IMR-90 (cell line): ENCODE data around the gene GAS7.

ENCODE experiments used
- CEBPB ChIP-seq: IDR thresholded peaks from 2 replicates; pipeline ENCODE4 v1.6.1; 2012; ENCODE audit warnings: low read depth, low read length, improper control_type of control experiment
- MXI1 ChIP-seq: IDR thresholded peaks from 2 replicates; pipeline ENCODE4 v1.6.1; 2012; ENCODE audit warnings: low read depth, mild to moderate bottlenecking, low read length, moderate library complexity, borderline replicate concordance
- POLR2A ChIP-seq: IDR thresholded peaks from 2 replicates; pipeline ENCODE4 v1.6.1; 2012; ENCODE audit warnings: mild to moderate bottlenecking, low read depth, low read length
- RAD21 ChIP-seq: IDR thresholded peaks from 2 replicates; pipeline ENCODE4 v1.6.1; 2012; ENCODE audit warnings: low read length, improper control_type of control experiment
- RFX5 ChIP-seq: IDR thresholded peaks from 2 replicates; pipeline ENCODE4 v1.8.0; 2012; ENCODE audit warnings: low read depth, mild to moderate bottlenecking, low read length, moderate library complexity
- SMC3 ChIP-seq: fragments of 150-350 bp; IDR thresholded peaks from 2 replicates; pipeline ENCODE4 v1.6.1; 2016; ENCODE audit warnings: low read depth, mild to moderate bottlenecking, antibody characterized with exemption, low read length, moderate library complexity
- TF ChIP-seq, protein P1 (sequence below): conservative IDR thresholded peaks from 2 replicates; pipeline ENCODE4 v1.5.1; 2012; ENCODE audit warnings: mild to moderate bottlenecking, low read depth, low read length, improper control_type of control experiment
- TF ChIP-seq, protein P2 (sequence below): fragments of 150-350 bp; IDR thresholded peaks from 2 replicates; pipeline ENCODE4 v1.6.1; 2017; ENCODE audit warnings: mild to moderate bottlenecking, antibody characterized with exemption, low read length, low read depth

DNA sequence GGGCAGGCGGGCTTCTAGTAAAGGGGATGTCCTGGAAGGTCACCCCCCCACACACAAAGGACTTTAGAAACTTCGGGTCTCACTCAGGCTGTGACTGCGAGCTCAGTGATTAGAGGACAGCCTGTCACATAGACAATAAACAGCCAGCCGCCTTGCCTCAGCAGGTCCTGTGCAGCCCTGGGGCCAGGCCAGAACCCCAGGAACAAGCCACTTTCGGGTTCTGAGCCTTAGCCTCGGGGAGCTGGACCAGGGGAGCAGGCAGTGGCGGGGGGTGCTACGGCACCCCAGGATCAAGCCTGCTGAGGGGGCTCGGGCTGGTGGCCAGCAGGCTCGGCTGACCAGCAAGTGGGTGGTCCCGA, 1.1 kb downstream of the GAS7 start:
- TF ChIP-seq POLR2A, result no peak
- no peak for TF ChIP-seq SMC3
- no peak for TF ChIP-seq RAD21
- no peak for TF ChIP-seq RFX5
- TF ChIP-seq, protein P1, sequence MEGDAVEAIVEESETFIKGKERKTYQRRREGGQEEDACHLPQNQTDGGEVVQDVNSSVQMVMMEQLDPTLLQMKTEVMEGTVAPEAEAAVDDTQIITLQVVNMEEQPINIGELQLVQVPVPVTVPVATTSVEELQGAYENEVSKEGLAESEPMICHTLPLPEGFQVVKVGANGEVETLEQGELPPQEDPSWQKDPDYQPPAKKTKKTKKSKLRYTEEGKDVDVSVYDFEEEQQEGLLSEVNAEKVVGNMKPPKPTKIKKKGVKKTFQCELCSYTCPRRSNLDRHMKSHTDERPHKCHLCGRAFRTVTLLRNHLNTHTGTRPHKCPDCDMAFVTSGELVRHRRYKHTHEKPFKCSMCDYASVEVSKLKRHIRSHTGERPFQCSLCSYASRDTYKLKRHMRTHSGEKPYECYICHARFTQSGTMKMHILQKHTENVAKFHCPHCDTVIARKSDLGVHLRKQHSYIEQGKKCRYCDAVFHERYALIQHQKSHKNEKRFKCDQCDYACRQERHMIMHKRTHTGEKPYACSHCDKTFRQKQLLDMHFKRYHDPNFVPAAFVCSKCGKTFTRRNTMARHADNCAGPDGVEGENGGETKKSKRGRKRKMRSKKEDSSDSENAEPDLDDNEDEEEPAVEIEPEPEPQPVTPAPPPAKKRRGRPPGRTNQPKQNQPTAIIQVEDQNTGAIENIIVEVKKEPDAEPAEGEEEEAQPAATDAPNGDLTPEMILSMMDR, result no peak
- no peak for TF ChIP-seq CEBPB
- TF ChIP-seq, protein P2, sequence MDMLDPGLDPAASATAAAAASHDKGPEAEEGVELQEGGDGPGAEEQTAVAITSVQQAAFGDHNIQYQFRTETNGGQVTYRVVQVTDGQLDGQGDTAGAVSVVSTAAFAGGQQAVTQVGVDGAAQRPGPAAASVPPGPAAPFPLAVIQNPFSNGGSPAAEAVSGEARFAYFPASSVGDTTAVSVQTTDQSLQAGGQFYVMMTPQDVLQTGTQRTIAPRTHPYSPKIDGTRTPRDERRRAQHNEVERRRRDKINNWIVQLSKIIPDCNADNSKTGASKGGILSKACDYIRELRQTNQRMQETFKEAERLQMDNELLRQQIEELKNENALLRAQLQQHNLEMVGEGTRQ, result no peak
- TF ChIP-seq MXI1, result no peak
